HT-29 (cell line): Measurements from ENCODE around the gene ATP2A3. TPM values are rescaled to one million over a fixed set of nuclear protein-coding genes. Genes with fewer than 3 reads are reported as not detected.

Source experiments
- DNase-seq: peaks from one replicate; pipeline ENCODE4 v3.0.0-alpha.2; 2015; ENCODE audit warnings: low spot score
- total RNA-seq: library from RNA; depleted of rRNA; stranded (reverse); fragments of >200 nt; shearing (Covaris generic); gene quantifications from 2 replicates; pipeline ENCODE4 v1.2.3, GENCODE V29; 2014

Gene ATP2A3
- total RNA-seq, 1 experiment from 2014 or later = 13.7 TPM

GRCh38 chr17:3973495-3974137, 9.4 kb upstream of the ATP2A3 start:
- no peak for DNase-seq

GRCh38 chr17:3972931-3973330, 8.7 kb upstream of the ATP2A3 start:
- DNase-seq = no peak

- no peak for DNase-seq
Observed at GRCh38 chr17:3972281-3972731, 8.1 kb upstream of the ATP2A3 start.

- DNase-seq = no peak
Observed at GRCh38 chr17:3970668-3971067, 6.4 kb upstream of the ATP2A3 start.

- no peak for DNase-seq
Observed at GRCh38 chr17:3969963-3970362, 5.7 kb upstream of the ATP2A3 start.

- DNase-seq = no peak
Observed at GRCh38 chr17:3968886-3969524, 4.8 kb upstream of the ATP2A3 start.

GRCh38 chr17:3968015-3968414, 3.8 kb upstream of the ATP2A3 start:
- DNase-seq = no peak

- DNase-seq = peak; percentile 56
Observed at GRCh38 chr17:3966720-3967363, 2.6 kb upstream of the ATP2A3 start.

GRCh38 chr17:3965118-3965800, 1.0 kb upstream of the ATP2A3 start:
- DNase-seq = peak; percentile 66

- no peak for DNase-seq
Observed at GRCh38 chr17:3963237-3964201, 718 bp downstream of the ATP2A3 start.

GRCh38 chr17:3962965-3963236, 1.3 kb downstream of the ATP2A3 start:
- DNase-seq = no peak

- no peak for DNase-seq
Observed at GRCh38 chr17:3962217-3962964, 1.8 kb downstream of the ATP2A3 start.

GRCh38 chr17:3961564-3962047, 2.6 kb downstream of the ATP2A3 start:
- peak; percentile 19 for DNase-seq

GRCh38 chr17:3960764-3961163, 3.5 kb downstream of the ATP2A3 start:
- no peak for DNase-seq

- no peak for DNase-seq
Observed at GRCh38 chr17:3959921-3960601, 4.2 kb downstream of the ATP2A3 start.

GRCh38 chr17:3959295-3959899, 4.8 kb downstream of the ATP2A3 start:
- peak; percentile 55 for DNase-seq

- DNase-seq = no peak
Observed at GRCh38 chr17:3957735-3958599, 6.3 kb downstream of the ATP2A3 start.

GRCh38 chr17:3956983-3957382, 7.3 kb downstream of the ATP2A3 start:
- no peak for DNase-seq
